HCT116 (cell line): Measurements from ENCODE around the gene DDX19B.

Experiments used
- CEBPB ChIP-seq: IDR thresholded peaks from 2 replicates; pipeline ENCODE4 v1.6.1; 2012; ENCODE audit warnings: low read depth
- CTCF ChIP-seq, 3 experiments: fragments of 200-600 bp in 1 of 3; sonication (generic) in 1 of 3; IDR thresholded peaks in 2 of 3; conservative IDR thresholded peaks in 1 of 3; 2 replicates each; pipeline ENCODE4 v1.5.1; 2012 to 2017; ENCODE audit warnings: low read depth in 2 of 3, low read length in 2 of 3, antibody characterized with exemption in 1 of 3, borderline replicate concordance in 1 of 3, control low read depth in 1 of 3, mild to moderate bottlenecking in 1 of 3, mixed read lengths in 1 of 3, mixed run types in 1 of 3, moderate library complexity in 1 of 3; ENCODE audit not compliant: insufficient read depth in 1 of 3
- EGR1 ChIP-seq: IDR thresholded peaks from 2 replicates; pipeline ENCODE4 v1.6.1; 2012; ENCODE audit warnings: low read depth
- JUND ChIP-seq: IDR thresholded peaks from 2 replicates; pipeline ENCODE4 v1.6.1; 2012
- POLR2A ChIP-seq: IDR thresholded peaks from 2 replicates; pipeline ENCODE4 v1.7.0; 2011; ENCODE audit warnings: borderline replicate concordance; ENCODE audit not compliant: insufficient read depth, insufficient read length; ENCODE audit errors: extremely low read depth
- POLR2AphosphoS5 ChIP-seq: IDR thresholded peaks from 2 replicates; pipeline ENCODE4 v1.6.1; 2011; ENCODE audit warnings: mild to moderate bottlenecking, low read depth, low read length, moderate library complexity
- SIN3A ChIP-seq: IDR thresholded peaks from 2 replicates; pipeline ENCODE4 v1.6.1; 2012; ENCODE audit warnings: low read depth
- SP1 ChIP-seq: IDR thresholded peaks from 2 replicates; pipeline ENCODE4 v1.6.1; 2012; ENCODE audit warnings: low read depth
- SRF ChIP-seq: IDR thresholded peaks from 2 replicates; pipeline ENCODE4 v1.6.1; 2012; ENCODE audit warnings: low read depth
- TCF7L2 ChIP-seq: IDR thresholded peaks from 2 replicates; pipeline ENCODE4 v1.7.0; 2011; ENCODE audit warnings: borderline replicate concordance, inconsistent platforms; ENCODE audit not compliant: insufficient read depth, insufficient read length; ENCODE audit errors: extremely low read depth
- YY1 ChIP-seq: IDR thresholded peaks from 2 replicates; pipeline ENCODE4 v1.6.1; 2011; ENCODE audit warnings: low read length, low read depth, moderate library complexity, mild to moderate bottlenecking; ENCODE audit not compliant: insufficient replicate concordance; ENCODE audit errors: extremely low read depth

GRCh38 chr16:70341600-70341999 is 42.6 kb downstream of the DDX19B start:
- TF ChIP-seq CTCF (IDR thresholded peaks at IDR 0.05 in 2 of 3, conservative IDR thresholded peaks at IDR 0.05 in 1 of 3; ENCODE audit: borderline replicate concordance in 1 of 3, insufficient read depth in 1 of 3, low read depth in 2 of 3, low read length in 2 of 3) (no peak), JUND (no peak), SP1 (no peak), POLR2AphosphoS5 (no peak), POLR2A (no peak), SIN3A (no peak), YY1 (no peak), TCF7L2 (no peak), SRF (no peak), EGR1 (no peak), CEBPB (no peak)
